HCT116 (cell line): ENCODE measurements around the gene NT5C3A. TPM values are rescaled to one million over a fixed set of nuclear protein-coding genes. Genes with fewer than 3 reads are reported as not detected.

ENCODE experiments used
- ATAC-seq: fragments of 200-7000 bp; cut with Tn5 transposase; 2 replicates; pipeline ENCODE4 v1.9.1; 2020; ENCODE audit warnings: mild to moderate bottlenecking, moderate library complexity
- BruUV-seq: library from RNA; stranded (reverse); fragments of 400-500 nt; replicated peaks from 2 replicates; lab custom pipeline; 2021; lab: Mats Ljungman, UMichigan
- CTCF ChIA-PET: fragments of 300-600 bp; sonication (Branson Sonifier 250); formaldehyde crosslinking; loops from one replicate; lab custom pipeline; 2021; ENCODE audit warnings: antibody characterized with exemption; lab: Charles Lee
- POLR2A ChIA-PET: fragments of 300-600, 350-600 bp; sonication (Branson Sonifier 250); formaldehyde crosslinking; loops from one replicate; lab custom pipeline; 2021; ENCODE audit warnings: antibody characterized with exemption; lab: Charles Lee
- RAD21 ChIA-PET, 2 experiments: fragments of 300-600 bp; sonication (Branson Sonifier 250); formaldehyde crosslinking; loops; one replicate each; lab custom pipeline; 2023; ENCODE audit warnings: low total read pairs in 2 of 2; ENCODE audit not compliant: uncharacterized antibody in 2 of 2, unreplicated experiment in 2 of 2, low non-redundant PET in 1 of 2; lab: Charles Lee
- DNase-seq: peaks from one replicate; pipeline ENCODE4 v3.0.0-alpha.2; 2010; ENCODE audit warnings: low read depth, low spot score
- H2AFZ ChIP-seq: fragments of 200-600 bp; shearing (Covaris generic), sonication (generic); 2 replicates; pipeline ENCODE4 v1.6.1; 2017; ENCODE audit warnings: low read depth, mixed run types, mixed read lengths, antibody characterized with exemption, low read length; ENCODE audit not compliant: poor library complexity, severe bottlenecking
- H3K27ac ChIP-seq: 2 replicates; pipeline ENCODE4 v1.5.1; 2012; ENCODE audit warnings: low read depth, low read length
- H3K27me3 ChIP-seq: fragments of 200-600 bp; sonication (generic); 2 replicates; pipeline ENCODE4 v1.6.1; 2016; ENCODE audit warnings: mixed run types, low read length, mixed read lengths; ENCODE audit not compliant: insufficient read depth
- H3K36me3 ChIP-seq, 2 experiments: fragments of 200-500 bp in 1 of 2; fragments of 200-600 bp in 1 of 2; sonication (Bioruptor generic) in 1 of 2; sonication (generic) in 1 of 2; 2 replicates each; pipeline versions ENCODE4 v1.5.1 to v1.6.1; 2014 to 2016; ENCODE audit warnings: low read length in 2 of 2, inconsistent platforms in 1 of 2, mixed read lengths in 1 of 2, mixed run types in 1 of 2; ENCODE audit not compliant: insufficient read depth in 2 of 2, control insufficient read depth in 1 of 2
- H3K4me1 ChIP-seq, 2 experiments: fragments of 200-600 bp in 1 of 2; sonication (generic) in 1 of 2; 2 replicates each; pipeline versions ENCODE4 v1.5.1 to v1.6.1; 2012 to 2017; ENCODE audit warnings: low read length in 2 of 2, inconsistent platforms in 1 of 2, mild to moderate bottlenecking in 1 of 2, mixed read lengths in 1 of 2, mixed run types in 1 of 2, moderate library complexity in 1 of 2; ENCODE audit not compliant: insufficient read depth in 2 of 2, control insufficient read depth in 1 of 2
- H3K4me2 ChIP-seq: fragments of 200-600 bp; sonication (generic); 2 replicates; pipeline ENCODE4 v1.6.1; 2017; ENCODE audit warnings: mixed run types, low read length, mixed read lengths
- H3K4me3 ChIP-seq, 2 experiments: fragments of 200-600 bp in 1 of 2; sonication (generic) in 1 of 2; replicated peaks in 1 of 2; 2 replicates each; pipeline ENCODE4 v1.5.1; 2011 to 2016; ENCODE audit warnings: low read length in 2 of 2, control low read depth in 1 of 2, low read depth in 1 of 2, mild to moderate bottlenecking in 1 of 2, mixed read lengths in 1 of 2, mixed run types in 1 of 2
- H3K79me2 ChIP-seq: fragments of 200-600 bp; sonication (generic); 2 replicates; pipeline ENCODE4 v1.6.1; 2017; ENCODE audit warnings: mild to moderate bottlenecking, mixed run types, low read length, moderate library complexity, mixed read lengths; ENCODE audit not compliant: insufficient read depth
- H3K9ac ChIP-seq: fragments of 200-600 bp; sonication (generic); 2 replicates; pipeline ENCODE4 v1.6.1; 2016; ENCODE audit warnings: low read length, mixed read lengths
- H3K9me2 ChIP-seq: fragments of 200-600 bp; sonication (generic), shearing (Covaris generic); 2 replicates; pipeline ENCODE4 v1.6.1; 2017; ENCODE audit warnings: mixed run types, mild to moderate bottlenecking, moderate library complexity; ENCODE audit not compliant: insufficient read depth
- H3K9me3 ChIP-seq, 2 experiments: fragments of 200-500 bp in 1 of 2; fragments of 200-600 bp in 1 of 2; sonication (Bioruptor generic) in 1 of 2; sonication (generic) in 1 of 2; 2 replicates each; pipeline ENCODE4 v1.6.1; 2014 to 2017; ENCODE audit warnings: low read length in 2 of 2, mixed read lengths in 2 of 2, inconsistent platforms in 1 of 2, low read depth in 1 of 2, mild to moderate bottlenecking in 1 of 2, mixed run types in 1 of 2, moderate library complexity in 1 of 2; ENCODE audit not compliant: control insufficient read depth in 1 of 2, insufficient read depth in 1 of 2
- H4K20me1 ChIP-seq: fragments of 200-600 bp; sonication (generic), shearing (Covaris generic); 2 replicates; pipeline ENCODE4 v1.6.1; 2017; ENCODE audit warnings: mixed run types, mild to moderate bottlenecking, moderate library complexity; ENCODE audit not compliant: insufficient read depth
- ELF1 ChIP-seq: IDR thresholded peaks from 2 replicates; pipeline ENCODE4 v1.6.1; 2012; ENCODE audit warnings: low read depth, borderline replicate concordance
- FOSL1 ChIP-seq: IDR thresholded peaks from 2 replicates; pipeline ENCODE4 v1.6.1; 2012; ENCODE audit warnings: low read depth
- POLR2A ChIP-seq: IDR thresholded peaks from 2 replicates; pipeline ENCODE4 v1.7.0; 2011; ENCODE audit warnings: borderline replicate concordance; ENCODE audit not compliant: insufficient read depth, insufficient read length; ENCODE audit errors: extremely low read depth
- RAD21 ChIP-seq: IDR thresholded peaks from 2 replicates; pipeline ENCODE4 v1.6.1; 2012; ENCODE audit warnings: low read depth, mild to moderate bottlenecking
- SIN3A ChIP-seq: IDR thresholded peaks from 2 replicates; pipeline ENCODE4 v1.6.1; 2012; ENCODE audit warnings: low read depth
- SRF ChIP-seq: IDR thresholded peaks from 2 replicates; pipeline ENCODE4 v1.6.1; 2012; ENCODE audit warnings: low read depth
- ZFX ChIP-seq: fragments of 450-650 bp; IDR thresholded peaks from 2 replicates; pipeline ENCODE4 v1.6.1; 2017
- ZNF274 ChIP-seq: fragments of 200-500 bp; sonication (Bioruptor generic); IDR thresholded peaks from 2 replicates; pipeline ENCODE4 v1.6.1; 2014; ENCODE audit warnings: mild to moderate bottlenecking, low read depth, low read length, inconsistent platforms
- intact Hi-C: fragments of 100-400 bp; cut with micrococcal nuclease; formaldehyde crosslinking; loops from 2 replicates; pipeline ENCODE4 v1.10.0; 2022
- total RNA-seq: library from RNA; stranded (reverse); gene quantifications from one replicate; pipeline ENCODE4 v1.2.1, GENCODE V29; 2021; ENCODE audit not compliant: unreplicated experiment
- TF ChIP-seq, protein P1 (sequence below): IDR thresholded peaks from 2 replicates; pipeline ENCODE4 v1.6.1; 2011; ENCODE audit warnings: mild to moderate bottlenecking, low read length, moderate library complexity; ENCODE audit not compliant: insufficient replicate concordance; ENCODE audit errors: extremely low read depth
- TF ChIP-seq, protein P2 (sequence below): IDR thresholded peaks from 2 replicates; pipeline ENCODE4 v1.6.1; 2012
- TF ChIP-seq, protein P3 (sequence below), 3 experiments: fragments of 200-600 bp in 1 of 3; sonication (generic) in 1 of 3; IDR thresholded peaks in 2 of 3; conservative IDR thresholded peaks in 1 of 3; 2 replicates each; pipeline ENCODE4 v1.5.1; 2012 to 2017; ENCODE audit warnings: low read depth in 2 of 3, low read length in 2 of 3, antibody characterized with exemption in 1 of 3, borderline replicate concordance in 1 of 3, control low read depth in 1 of 3, mild to moderate bottlenecking in 1 of 3, mixed read lengths in 1 of 3, mixed run types in 1 of 3, moderate library complexity in 1 of 3; ENCODE audit not compliant: insufficient read depth in 1 of 3

NT5C3A gene
- total RNA-seq, 1 experiment from 2014 or later, result 32.5 TPM

DNA sequence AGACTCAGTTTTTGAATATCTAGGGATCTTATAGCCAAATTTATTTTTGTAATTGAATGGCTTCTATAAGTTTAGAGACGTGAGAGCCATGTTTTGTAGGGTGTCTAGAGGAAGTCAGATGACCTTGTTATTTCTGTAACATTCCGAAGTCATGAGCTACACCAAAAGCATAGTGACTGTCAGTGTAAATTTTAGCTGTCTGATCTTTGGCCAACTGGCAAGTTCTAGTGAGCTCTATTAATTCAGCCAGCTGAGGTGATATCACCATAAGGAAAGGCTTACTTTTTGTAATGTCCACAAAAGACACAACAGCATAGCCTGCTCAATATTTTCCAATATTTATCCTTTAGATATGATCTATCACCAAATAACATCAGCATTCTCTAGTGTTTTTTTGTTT, 9.9 kb upstream of the NT5C3A start:
- intact Hi-C loops, result no loop called here
- no peaks in the 10 kb centered on the region for H3K79me2 ChIP-seq
- DNase-seq (no peak), ATAC-seq (no peak)
- no peak overlapping the region for H3K27ac ChIP-seq
- no peaks in the 10 kb centered on the region for H3K9me2 ChIP-seq
- H3K9ac ChIP-seq, result no peak overlapping the region
- no peaks in the 10 kb centered on the region for H3K4me1 ChIP-seq
- H3K36me3 ChIP-seq, result no peaks in the 10 kb centered on the region
- no TSS peak for BruUV-seq
- TF ChIP-seq POLR2A, result no peak
- TF ChIP-seq, protein P1, sequence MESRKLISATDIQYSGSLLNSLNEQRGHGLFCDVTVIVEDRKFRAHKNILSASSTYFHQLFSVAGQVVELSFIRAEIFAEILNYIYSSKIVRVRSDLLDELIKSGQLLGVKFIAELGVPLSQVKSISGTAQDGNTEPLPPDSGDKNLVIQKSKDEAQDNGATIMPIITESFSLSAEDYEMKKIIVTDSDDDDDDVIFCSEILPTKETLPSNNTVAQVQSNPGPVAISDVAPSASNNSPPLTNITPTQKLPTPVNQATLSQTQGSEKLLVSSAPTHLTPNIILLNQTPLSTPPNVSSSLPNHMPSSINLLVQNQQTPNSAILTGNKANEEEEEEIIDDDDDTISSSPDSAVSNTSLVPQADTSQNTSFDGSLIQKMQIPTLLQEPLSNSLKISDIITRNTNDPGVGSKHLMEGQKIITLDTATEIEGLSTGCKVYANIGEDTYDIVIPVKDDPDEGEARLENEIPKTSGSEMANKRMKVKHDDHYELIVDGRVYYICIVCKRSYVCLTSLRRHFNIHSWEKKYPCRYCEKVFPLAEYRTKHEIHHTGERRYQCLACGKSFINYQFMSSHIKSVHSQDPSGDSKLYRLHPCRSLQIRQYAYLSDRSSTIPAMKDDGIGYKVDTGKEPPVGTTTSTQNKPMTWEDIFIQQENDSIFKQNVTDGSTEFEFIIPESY, result no peak
- TF ChIP-seq SRF, result no peak
- TF ChIP-seq ZFX, result no peak
- no peak for TF ChIP-seq SIN3A
- TF ChIP-seq, all 23 proteins: peak for 0
- peaks cover 3% of the 10 kb centered on the region; the same call in 1 of the 2 replicates for H3K27me3 ChIP-seq
- H3K9me3 ChIP-seq, result peaks cover 7 to 10% of the 10 kb centered on the region in 2 experiments; a peak in 2 of 4 replicates
- no peak overlapping the region for H2AFZ ChIP-seq
- ChIA-PET CTCF (interaction anchor here (0.8 kb wide), 1 partner anchor 226 kb away, joined by 3 read pairs; no protein-coding TSS in a partner anchor), POLR2A (interaction anchor here (0.8 kb wide), 1 partner anchor 10 kb away, joined by 4 read pairs; the partner anchor contains the start of gene NT5C3A), RAD21 (no interaction called here)
- H4K20me1 ChIP-seq, result no peaks in the 10 kb centered on the region
- no peak overlapping the region for H3K4me3 ChIP-seq
- no peak overlapping the region for H3K4me2 ChIP-seq

DNA sequence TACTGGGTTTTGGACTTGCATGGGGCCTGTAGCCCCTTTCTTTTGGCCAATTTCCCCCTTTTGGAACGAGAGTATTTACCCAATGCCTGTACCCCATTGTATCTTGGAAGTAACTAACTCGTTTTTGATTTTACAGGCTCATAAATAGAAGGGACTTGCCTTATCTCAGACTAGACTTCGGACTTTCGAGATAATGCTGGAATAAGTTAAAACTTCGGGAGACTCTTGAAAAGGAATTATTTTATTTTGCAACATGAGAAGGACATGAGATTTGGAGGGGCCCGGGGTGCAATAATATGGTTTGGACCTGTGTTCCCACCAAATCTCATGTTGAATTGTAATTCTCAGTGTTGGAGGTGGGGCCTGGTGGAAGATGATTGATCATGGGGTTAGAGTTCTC, 8.3 kb upstream of the NT5C3A start:
- Histone ChIP-seq H3K27me3 (no peaks in the 10 kb centered on the region), H3K9me3 (peaks cover 10 to 14% of the 10 kb centered on the region in 2 experiments; a peak in 2 of 4 replicates)
- CTCF ChIA-PET, result no interaction called here
- TF ChIP-seq FOSL1 (no peak), ZFX (no peak), RAD21 (no peak), ELF1 (no peak), ZNF274 (no peak)
- TF ChIP-seq, protein P2, sequence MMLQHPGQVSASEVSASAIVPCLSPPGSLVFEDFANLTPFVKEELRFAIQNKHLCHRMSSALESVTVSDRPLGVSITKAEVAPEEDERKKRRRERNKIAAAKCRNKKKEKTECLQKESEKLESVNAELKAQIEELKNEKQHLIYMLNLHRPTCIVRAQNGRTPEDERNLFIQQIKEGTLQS, result no peak
- TF ChIP-seq, protein P3, sequence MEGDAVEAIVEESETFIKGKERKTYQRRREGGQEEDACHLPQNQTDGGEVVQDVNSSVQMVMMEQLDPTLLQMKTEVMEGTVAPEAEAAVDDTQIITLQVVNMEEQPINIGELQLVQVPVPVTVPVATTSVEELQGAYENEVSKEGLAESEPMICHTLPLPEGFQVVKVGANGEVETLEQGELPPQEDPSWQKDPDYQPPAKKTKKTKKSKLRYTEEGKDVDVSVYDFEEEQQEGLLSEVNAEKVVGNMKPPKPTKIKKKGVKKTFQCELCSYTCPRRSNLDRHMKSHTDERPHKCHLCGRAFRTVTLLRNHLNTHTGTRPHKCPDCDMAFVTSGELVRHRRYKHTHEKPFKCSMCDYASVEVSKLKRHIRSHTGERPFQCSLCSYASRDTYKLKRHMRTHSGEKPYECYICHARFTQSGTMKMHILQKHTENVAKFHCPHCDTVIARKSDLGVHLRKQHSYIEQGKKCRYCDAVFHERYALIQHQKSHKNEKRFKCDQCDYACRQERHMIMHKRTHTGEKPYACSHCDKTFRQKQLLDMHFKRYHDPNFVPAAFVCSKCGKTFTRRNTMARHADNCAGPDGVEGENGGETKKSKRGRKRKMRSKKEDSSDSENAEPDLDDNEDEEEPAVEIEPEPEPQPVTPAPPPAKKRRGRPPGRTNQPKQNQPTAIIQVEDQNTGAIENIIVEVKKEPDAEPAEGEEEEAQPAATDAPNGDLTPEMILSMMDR (IDR thresholded peaks at IDR 0.05 in 2 of 3, conservative IDR thresholded peaks at IDR 0.05 in 1 of 3; ENCODE audit: borderline replicate concordance in 1 of 3, insufficient read depth in 1 of 3, low read depth in 2 of 3, low read length in 2 of 3), result no peak
- TF ChIP-seq, all 23 proteins: peak for 0
- Histone ChIP-seq H3K4me3 (no peak overlapping the region), H3K27ac (no peak overlapping the region), H3K9ac (no peak overlapping the region), H3K9me2 (no peaks in the 10 kb centered on the region), H2AFZ (no peak overlapping the region), H3K4me2 (no peak overlapping the region), H3K4me1 (no peaks in the 10 kb centered on the region), H3K79me2 (no peaks in the 10 kb centered on the region), H3K36me3 (no peaks in the 10 kb centered on the region), H4K20me1 (no peaks in the 10 kb centered on the region)
- ChIA-PET RAD21 (no interaction called here), POLR2A (no interaction called here)
- intact Hi-C loops, result no loop called here
- DNase-seq (no peak), ATAC-seq (no peak)
- no TSS peak for BruUV-seq
